Transverse colon (tissue), 3 donors: ENCODE results near the gene BNIP5.

Experiments used
- EP300 ChIP-seq: sonication (generic); formaldehyde crosslinking; IDR thresholded peaks from one replicate; pipeline ENCODE4 v1.6.1; 2017; ENCODE audit warnings: antibody characterized with exemption, low read depth
- POLR2A ChIP-seq: fragments of 450-650 bp; IDR thresholded peaks from one replicate; pipeline ENCODE4 v1.6.1; 2016; ENCODE audit warnings: antibody characterized with exemption, mild to moderate bottlenecking, moderate library complexity
- TF ChIP-seq, protein P1 (sequence below), 5 experiments: fragments of 200-600 bp in 3 of 5; fragments of 450-650 bp in 2 of 5; sonication (generic) in 3 of 5; IDR thresholded peaks; 1 replicate in 2 of 5; 2 replicates in 3 of 5; pipeline ENCODE4 v1.5.1; 2016 to 2017; ENCODE audit warnings: antibody characterized with exemption in 5 of 5, inconsistent platforms in 3 of 5, mild to moderate bottlenecking in 2 of 5, moderate library complexity in 1 of 5

DNA sequence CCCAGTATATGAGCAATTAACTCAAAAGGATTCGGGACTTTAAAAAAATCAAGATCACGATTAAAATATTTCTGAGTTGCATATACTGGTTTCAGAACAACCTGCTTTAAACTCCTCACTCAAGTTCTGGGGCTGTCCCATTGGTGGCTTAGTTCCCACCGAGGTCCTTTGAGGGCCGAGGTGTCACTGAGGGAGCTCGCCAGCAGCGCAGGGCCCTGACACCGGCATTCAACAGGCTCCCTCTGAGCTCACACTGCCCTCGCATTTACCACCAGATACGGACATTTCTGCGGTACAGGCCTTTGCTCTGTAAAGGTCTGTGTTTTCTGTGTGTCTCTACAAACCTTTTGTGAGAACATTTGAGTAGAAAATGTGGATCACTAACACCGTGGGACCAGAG, 24.4 kb upstream of the BNIP5 start:
- TF ChIP-seq, protein P1, sequence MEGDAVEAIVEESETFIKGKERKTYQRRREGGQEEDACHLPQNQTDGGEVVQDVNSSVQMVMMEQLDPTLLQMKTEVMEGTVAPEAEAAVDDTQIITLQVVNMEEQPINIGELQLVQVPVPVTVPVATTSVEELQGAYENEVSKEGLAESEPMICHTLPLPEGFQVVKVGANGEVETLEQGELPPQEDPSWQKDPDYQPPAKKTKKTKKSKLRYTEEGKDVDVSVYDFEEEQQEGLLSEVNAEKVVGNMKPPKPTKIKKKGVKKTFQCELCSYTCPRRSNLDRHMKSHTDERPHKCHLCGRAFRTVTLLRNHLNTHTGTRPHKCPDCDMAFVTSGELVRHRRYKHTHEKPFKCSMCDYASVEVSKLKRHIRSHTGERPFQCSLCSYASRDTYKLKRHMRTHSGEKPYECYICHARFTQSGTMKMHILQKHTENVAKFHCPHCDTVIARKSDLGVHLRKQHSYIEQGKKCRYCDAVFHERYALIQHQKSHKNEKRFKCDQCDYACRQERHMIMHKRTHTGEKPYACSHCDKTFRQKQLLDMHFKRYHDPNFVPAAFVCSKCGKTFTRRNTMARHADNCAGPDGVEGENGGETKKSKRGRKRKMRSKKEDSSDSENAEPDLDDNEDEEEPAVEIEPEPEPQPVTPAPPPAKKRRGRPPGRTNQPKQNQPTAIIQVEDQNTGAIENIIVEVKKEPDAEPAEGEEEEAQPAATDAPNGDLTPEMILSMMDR (IDR thresholded peaks at IDR 0.05): no peak
- TF ChIP-seq EP300 (no peak), POLR2A (no peak)
